ENCODE data around the gene PMM2.
"Not testable (repeated sequence)": the region's sequence is repeated elsewhere in the genome, so short reads cannot be mapped to it uniquely, and the experiment has no call there.

PMM2 gene

GRCh38 chr16:8785408-8785807 lies 12.2 kb upstream of the PMM2 start:
- H3K4me3 ChIP-seq (ENCODE audit: low read depth, low read length), result no peak overlapping the region
- DNase-seq (ENCODE audit: low read depth), result no peak
- TF ChIP-seq MAX (IDR thresholded peaks at IDR 0.05; ENCODE audit: low read depth, low read length) (no peak), MYC (IDR thresholded peaks at IDR 0.05; ENCODE audit: low read depth, low read length) (no peak), POLR2A (IDR thresholded peaks at IDR 0.05; ENCODE audit: extremely low read depth, insufficient read length) (no peak), CTCF (IDR thresholded peaks at IDR 0.05; ENCODE audit: low read depth, low read length) (no peak)

- H3K4me3 ChIP-seq (ENCODE audit: low read depth, low read length); DNase-seq (ENCODE audit: low read depth): not testable (repeated sequence)
Measured at GRCh38 chr16:8786316-8786715, 11.3 kb upstream of the PMM2 start.

GRCh38 chr16:8788578-8789172 lies 9.0 kb upstream of the PMM2 start:
- no peak for DNase-seq (ENCODE audit: low read depth)
- H3K4me3 ChIP-seq (ENCODE audit: low read depth, low read length), result no peak overlapping the region
- no peak for TF ChIP-seq MAX (IDR thresholded peaks at IDR 0.05; ENCODE audit: low read depth, low read length)
- no peak for TF ChIP-seq MYC (IDR thresholded peaks at IDR 0.05; ENCODE audit: low read depth, low read length)
- no peak for TF ChIP-seq CTCF (IDR thresholded peaks at IDR 0.05; ENCODE audit: low read depth, low read length)
- no peak for TF ChIP-seq POLR2A (IDR thresholded peaks at IDR 0.05; ENCODE audit: extremely low read depth, insufficient read length)

GRCh38 chr16:8795091-8795490 lies 2.5 kb upstream of the PMM2 start:
- H3K4me3 ChIP-seq (ENCODE audit: low read depth, low read length), result no peak overlapping the region
- no peak for TF ChIP-seq MYC (IDR thresholded peaks at IDR 0.05; ENCODE audit: low read depth, low read length)
- TF ChIP-seq MAX (IDR thresholded peaks at IDR 0.05; ENCODE audit: low read depth, low read length), result no peak
- TF ChIP-seq CTCF (IDR thresholded peaks at IDR 0.05; ENCODE audit: low read depth, low read length), result no peak
- TF ChIP-seq POLR2A (IDR thresholded peaks at IDR 0.05; ENCODE audit: extremely low read depth, insufficient read length), result no peak
- no peak for DNase-seq (ENCODE audit: low read depth)

GRCh38 chr16:8795818-8796217 lies 1.8 kb upstream of the PMM2 start:
- no peak for DNase-seq (ENCODE audit: low read depth)
- TF ChIP-seq MYC (IDR thresholded peaks at IDR 0.05; ENCODE audit: low read depth, low read length), result no peak
- no peak for TF ChIP-seq MAX (IDR thresholded peaks at IDR 0.05; ENCODE audit: low read depth, low read length)
- no peak for TF ChIP-seq POLR2A (IDR thresholded peaks at IDR 0.05; ENCODE audit: extremely low read depth, insufficient read length)
- no peak for TF ChIP-seq CTCF (IDR thresholded peaks at IDR 0.05; ENCODE audit: low read depth, low read length)
- H3K4me3 ChIP-seq (ENCODE audit: low read depth, low read length), result no peak overlapping the region

GRCh38 chr16:8796469-8797363 lies 923 bp upstream of the PMM2 start:
- no peak for TF ChIP-seq MAX (IDR thresholded peaks at IDR 0.05; ENCODE audit: low read depth, low read length)
- TF ChIP-seq CTCF (IDR thresholded peaks at IDR 0.05; ENCODE audit: low read depth, low read length), result no peak
- no peak for TF ChIP-seq MYC (IDR thresholded peaks at IDR 0.05; ENCODE audit: low read depth, low read length)
- no peak for TF ChIP-seq POLR2A (IDR thresholded peaks at IDR 0.05; ENCODE audit: extremely low read depth, insufficient read length)
- H3K4me3 ChIP-seq (ENCODE audit: low read depth, low read length), result peak overlapping the region; percentile 82
- DNase-seq (ENCODE audit: low read depth), result no peak

All from NB4 (cell line).